Measurements from ENCODE around the gene PLD3. TPM values are rescaled to one million over a fixed set of nuclear protein-coding genes. Genes with fewer than 3 reads are reported as not detected.
"Not testable (repeated sequence)": the region's sequence is repeated elsewhere in the genome, so short reads cannot be mapped to it uniquely, and the experiment has no call there.

PLD3 gene
- total RNA-seq, 1 donor from 2014 or later: 208 TPM

GRCh38 chr19:40365613-40366401 is 17.3 kb downstream of the PLD3 start:
- Mint-ChIP-seq H3K27ac (ENCODE audit: unreplicated experiment) (peak overlapping the region; percentile 83), H3K27me3 (ENCODE audit: low read depth) (no peaks in the 10 kb centered on the region), H3K4me3 (peak overlapping the region; percentile 91), H3K36me3 (ENCODE audit: low read depth) (peaks cover 4% of the 10 kb centered on the region), H3K4me1 (peaks cover 15% of the 10 kb centered on the region), H3K9me3 (no peaks in the 10 kb centered on the region)
- no peak for TF ChIP-seq CTCF (conservative IDR thresholded peaks at IDR 0.05)
- peak; percentile 76 for DNase-seq (ENCODE audit: low read depth, low spot score)

DNA sequence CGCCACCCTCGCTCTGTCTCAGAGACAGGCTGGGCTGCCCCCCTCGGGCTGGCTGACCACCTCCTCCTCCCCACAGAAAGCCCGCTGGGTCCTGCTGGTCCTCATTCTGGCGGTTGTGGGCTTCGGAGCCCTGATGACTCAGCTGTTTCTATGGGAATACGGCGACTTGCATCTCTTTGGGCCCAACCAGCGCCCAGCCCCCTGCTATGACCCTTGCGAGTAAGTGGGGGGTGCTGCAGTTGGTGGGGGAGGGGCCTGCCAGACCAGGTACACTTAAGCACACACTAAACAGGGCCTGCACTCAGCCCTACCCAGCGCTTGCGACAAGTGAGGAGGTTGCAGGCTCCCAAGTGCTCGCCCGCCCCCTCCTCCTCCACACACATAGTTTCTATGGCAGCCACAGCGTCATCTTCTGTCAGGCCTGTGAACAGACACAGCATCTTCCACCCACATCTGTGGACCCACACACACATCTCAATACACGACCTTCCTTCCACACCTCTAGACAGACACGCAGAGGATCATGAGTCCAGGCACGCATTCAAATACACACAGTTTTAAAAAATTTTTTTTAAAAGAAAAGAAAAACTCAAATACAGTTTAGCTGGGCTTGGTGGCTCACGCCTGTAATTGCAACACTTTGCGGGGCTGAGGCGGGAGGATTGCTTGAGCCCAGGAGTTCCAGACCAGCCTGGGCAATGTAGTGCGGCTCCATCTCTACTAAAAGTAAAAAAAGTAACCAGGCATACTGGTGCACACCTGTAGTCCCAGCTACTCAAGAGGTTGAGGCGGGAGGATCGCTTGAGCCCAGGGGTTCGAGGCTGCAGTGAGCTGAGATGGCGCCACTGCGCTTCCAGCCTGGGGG is 18.4 kb downstream of the PLD3 start:
- Mint-ChIP-seq H3K27me3 (ENCODE audit: low read depth) (no peaks in the 10 kb centered on the region), H3K4me3 (peak overlapping the region; percentile 91), H3K36me3 (ENCODE audit: low read depth) (peaks cover 4% of the 10 kb centered on the region), H3K9me3 (no peaks in the 10 kb centered on the region), H3K4me1 (peaks cover 15% of the 10 kb centered on the region), H3K27ac (ENCODE audit: unreplicated experiment) (peak overlapping the region; percentile 95)
- TF ChIP-seq CTCF (conservative IDR thresholded peaks at IDR 0.05): peak; percentile 25
- peak; percentile 46 for DNase-seq (ENCODE audit: low read depth, low spot score)

DNA sequence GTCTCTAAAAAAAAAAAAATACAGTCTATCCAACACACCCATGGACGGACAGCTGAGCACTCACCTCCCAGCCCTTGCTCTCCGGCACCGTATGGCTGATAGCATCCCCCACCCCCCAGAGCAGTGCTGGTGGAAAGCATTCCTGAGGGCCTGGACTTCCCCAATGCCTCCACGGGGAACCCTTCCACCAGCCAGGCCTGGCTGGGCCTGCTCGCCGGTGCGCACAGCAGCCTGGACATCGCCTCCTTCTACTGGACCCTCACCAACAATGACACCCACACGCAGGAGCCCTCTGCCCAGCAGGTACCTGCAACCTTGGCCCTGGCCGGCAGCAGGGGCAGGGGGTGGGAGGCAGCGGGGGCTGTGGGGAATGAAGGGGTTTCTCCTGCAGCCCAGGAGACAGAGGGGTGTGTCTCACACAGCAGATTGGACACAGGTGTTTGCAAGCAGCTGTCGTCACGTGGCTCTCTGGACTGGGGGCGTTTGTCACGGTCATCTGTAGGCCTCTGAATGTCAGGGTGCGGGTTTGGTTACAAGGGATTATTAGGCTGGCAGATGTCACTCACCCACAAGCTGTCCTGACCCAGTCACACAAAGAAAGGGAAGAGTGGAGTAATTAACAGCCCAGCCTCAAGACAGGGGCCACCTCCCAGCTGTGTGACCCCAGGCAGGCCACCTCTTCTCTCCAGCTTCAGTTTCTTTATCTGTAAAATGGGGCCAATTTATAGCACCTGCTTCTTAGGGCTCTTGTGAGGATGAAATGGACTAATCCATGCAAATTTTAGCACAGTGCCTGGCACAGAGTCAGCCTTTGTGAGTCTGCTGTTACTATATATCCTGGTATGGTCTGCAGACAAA is 19.3 kb downstream of the PLD3 start:
- H3K4me1 Mint-ChIP-seq: peaks cover 15% of the 10 kb centered on the region
- no peak overlapping the region for H3K27ac Mint-ChIP-seq (ENCODE audit: unreplicated experiment)
- H3K27me3 Mint-ChIP-seq (ENCODE audit: low read depth): no peaks in the 10 kb centered on the region
- peaks cover 4% of the 10 kb centered on the region for H3K36me3 Mint-ChIP-seq (ENCODE audit: low read depth)
- H3K4me3 Mint-ChIP-seq: peak overlapping the region; percentile 12
- no peak for DNase-seq (ENCODE audit: low read depth, low spot score)
- no peaks in the 10 kb centered on the region for H3K9me3 Mint-ChIP-seq
- no peak for TF ChIP-seq CTCF (conservative IDR thresholded peaks at IDR 0.05)

DNA sequence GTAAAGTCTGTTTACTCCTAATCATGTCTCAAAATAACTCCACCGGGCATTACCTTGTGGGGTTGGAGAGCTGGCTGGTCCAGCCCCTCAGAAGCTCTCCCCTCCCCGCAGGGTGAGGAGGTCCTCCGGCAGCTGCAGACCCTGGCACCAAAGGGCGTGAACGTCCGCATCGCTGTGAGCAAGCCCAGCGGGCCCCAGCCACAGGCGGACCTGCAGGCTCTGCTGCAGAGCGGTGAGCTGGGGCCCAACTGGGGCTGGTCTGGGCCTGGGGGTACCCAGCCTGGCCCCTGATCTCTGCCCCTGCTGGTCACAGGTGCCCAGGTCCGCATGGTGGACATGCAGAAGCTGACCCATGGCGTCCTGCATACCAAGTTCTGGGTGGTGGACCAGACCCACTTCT is 21.3 kb downstream of the PLD3 start:
- no peaks in the 10 kb centered on the region for H3K9me3 Mint-ChIP-seq
- H3K4me3 Mint-ChIP-seq: no peak overlapping the region
- H3K27ac Mint-ChIP-seq (ENCODE audit: unreplicated experiment): no peak overlapping the region
- peaks cover 9% of the 10 kb centered on the region for H3K36me3 Mint-ChIP-seq (ENCODE audit: low read depth)
- peaks cover 15% of the 10 kb centered on the region for H3K4me1 Mint-ChIP-seq
- no peak for TF ChIP-seq CTCF (conservative IDR thresholded peaks at IDR 0.05)
- DNase-seq (ENCODE audit: low read depth, low spot score): no peak
- no peaks in the 10 kb centered on the region for H3K27me3 Mint-ChIP-seq (ENCODE audit: low read depth)

DNA sequence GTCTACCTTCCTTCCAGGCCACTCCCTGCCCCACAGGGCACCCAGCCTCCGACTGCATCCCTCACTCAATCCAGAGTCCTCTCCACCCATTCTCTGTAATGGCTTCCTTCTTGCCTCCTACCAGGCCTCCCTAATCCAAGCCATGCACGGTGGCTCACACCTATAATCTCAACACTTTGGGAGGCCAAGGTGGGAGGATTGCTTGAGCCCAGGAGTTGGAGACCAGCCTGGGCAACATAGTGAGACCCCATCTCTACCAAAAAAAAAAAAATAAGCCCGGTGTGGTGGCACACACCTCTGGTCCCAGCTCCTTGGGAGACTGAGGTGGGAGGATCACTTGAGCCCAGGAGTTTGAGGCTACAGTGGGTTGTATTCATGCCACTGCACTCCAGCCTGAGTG is 21.8 kb downstream of the PLD3 start:
- H3K36me3 Mint-ChIP-seq (ENCODE audit: low read depth); H3K4me3 Mint-ChIP-seq; H3K27ac Mint-ChIP-seq (ENCODE audit: unreplicated experiment); H3K9me3 Mint-ChIP-seq; DNase-seq (ENCODE audit: low read depth, low spot score); H3K27me3 Mint-ChIP-seq (ENCODE audit: low read depth): not testable (repeated sequence)
- H3K4me1 Mint-ChIP-seq: peaks cover 11% of the 10 kb centered on the region
